NT2/D1 (cell line): ENCODE data around the gene DTNB.

ENCODE experiments used
- DNase-seq: peaks from one replicate; pipeline ENCODE4 v3.0.0-alpha.2; 2011; ENCODE audit warnings: low read depth, low spot score
- H3K27me3 ChIP-seq: 2 replicates; pipeline ENCODE4 v1.6.0; 2011; ENCODE audit warnings: mild to moderate bottlenecking; ENCODE audit not compliant: insufficient read length, insufficient read depth
- H3K36me3 ChIP-seq: 2 replicates; pipeline ENCODE4 v1.6.1; 2011; ENCODE audit warnings: mild to moderate bottlenecking, low read length, mixed read lengths; ENCODE audit not compliant: insufficient read depth, insufficient read length
- H3K4me1 ChIP-seq: 2 replicates; pipeline ENCODE4 v1.5.1; 2011; ENCODE audit not compliant: insufficient read depth, insufficient read length
- H3K4me3 ChIP-seq: 2 replicates; pipeline ENCODE4 v1.5.1; 2011; ENCODE audit warnings: low read depth; ENCODE audit not compliant: insufficient read length
- H3K9ac ChIP-seq: 2 replicates; pipeline ENCODE4 v1.6.0; 2011; ENCODE audit warnings: low read depth; ENCODE audit not compliant: insufficient read length
- H3K9me3 ChIP-seq: 2 replicates; pipeline ENCODE4 v1.5.1; 2011; ENCODE audit warnings: mild to moderate bottlenecking, low read length; ENCODE audit not compliant: insufficient read depth
- SUZ12 ChIP-seq: IDR thresholded peaks from 2 replicates; pipeline ENCODE4 v1.6.1; 2011; ENCODE audit not compliant: insufficient read length, insufficient read depth; ENCODE audit errors: extremely low read depth
- YY1 ChIP-seq: IDR thresholded peaks from 2 replicates; pipeline ENCODE4 v1.6.1; 2011; ENCODE audit not compliant: insufficient read length, insufficient read depth
- ZNF274 ChIP-seq: IDR thresholded peaks from 2 replicates; pipeline ENCODE4 v1.6.1; 2011; ENCODE audit warnings: mild to moderate bottlenecking, low read depth, low read length

Gene DTNB

DNA sequence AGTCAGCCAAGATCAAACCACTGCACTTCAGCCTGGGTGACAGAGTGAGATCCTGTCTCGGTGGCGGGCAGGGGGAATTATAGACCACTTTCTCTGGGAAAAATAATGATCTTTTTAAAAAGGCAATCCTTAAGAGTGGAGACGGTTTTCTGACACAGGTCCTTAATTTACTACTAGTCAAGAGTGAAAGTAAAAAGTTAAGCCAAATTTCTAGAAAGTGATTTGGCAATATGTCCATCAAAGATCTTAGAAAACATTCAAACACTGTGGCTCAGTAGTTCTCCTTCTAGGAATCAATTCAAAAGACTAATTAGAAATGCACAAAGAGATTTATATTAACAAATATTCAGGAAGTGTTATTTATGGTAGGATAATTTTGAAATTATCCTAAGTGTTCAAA lies 183.2 kb downstream of the DTNB start:
- no peaks in the 10 kb centered on the region for H3K9me3 ChIP-seq
- no peak for DNase-seq
- H3K4me3 ChIP-seq: no peak overlapping the region
- no peaks in the 10 kb centered on the region for H3K27me3 ChIP-seq
- H3K36me3 ChIP-seq: no peaks in the 10 kb centered on the region
- TF ChIP-seq YY1: no peak
- no peak for TF ChIP-seq SUZ12
- TF ChIP-seq ZNF274: no peak
- no peak overlapping the region for H3K9ac ChIP-seq
- no peaks in the 10 kb centered on the region for H3K4me1 ChIP-seq

DNA sequence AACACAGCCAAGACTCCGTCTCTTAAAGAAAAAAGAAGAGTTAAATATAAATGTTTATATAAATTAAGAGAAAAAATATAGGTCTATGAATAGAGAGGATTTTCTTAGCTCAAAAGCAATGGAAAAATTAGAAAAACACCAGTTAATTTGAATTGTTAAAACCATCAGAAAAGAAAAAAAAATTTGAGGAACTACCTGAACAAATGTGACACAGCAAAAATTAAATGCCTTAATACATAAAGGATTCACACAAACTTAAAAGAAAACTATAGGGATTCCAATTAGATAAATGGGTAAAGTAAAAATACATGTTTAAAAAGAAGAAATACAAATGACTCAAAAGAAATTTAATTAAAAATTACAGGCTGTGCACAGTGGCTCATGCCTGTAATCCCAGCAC lies 183.7 kb downstream of the DTNB start:
- TF ChIP-seq YY1 (no peak), SUZ12 (no peak), ZNF274 (no peak)
- DNase-seq: no peak
- Histone ChIP-seq H3K27me3 (no peaks in the 10 kb centered on the region), H3K9me3 (no peaks in the 10 kb centered on the region), H3K4me3 (no peak overlapping the region), H3K36me3 (no peaks in the 10 kb centered on the region), H3K4me1 (no peaks in the 10 kb centered on the region), H3K9ac (no peak overlapping the region)

DNA sequence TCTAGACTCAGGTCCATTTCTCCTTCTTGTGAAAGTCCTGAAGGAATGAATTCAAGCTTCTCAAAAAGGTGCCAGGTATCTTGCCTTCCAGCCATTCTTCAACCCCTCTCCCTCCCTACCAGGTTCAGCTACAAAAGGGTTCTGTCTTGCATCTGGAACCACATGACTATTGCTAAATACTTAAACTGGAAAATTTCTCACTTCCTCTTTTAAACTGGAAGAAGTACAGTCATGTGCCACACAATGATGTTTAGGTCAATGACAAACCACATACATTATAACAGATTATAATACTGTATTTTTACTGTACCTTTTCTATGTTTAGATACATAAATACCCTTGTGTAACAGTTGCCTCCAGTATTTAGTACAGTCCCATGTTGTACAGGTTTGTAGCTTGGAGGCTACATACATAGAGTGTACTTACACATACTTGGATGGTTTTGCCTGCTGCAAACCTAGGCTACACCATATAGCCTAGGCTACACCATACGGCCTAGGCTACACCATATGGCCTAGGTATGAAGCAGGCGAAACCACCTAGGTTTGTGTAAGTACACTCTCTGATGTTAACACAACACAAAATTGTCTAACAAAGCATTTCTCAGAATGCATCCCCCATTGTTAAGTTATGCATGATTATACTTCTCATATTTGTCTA lies 189.6 kb downstream of the DTNB start:
- Histone ChIP-seq H3K4me3 (no peak overlapping the region), H3K27me3 (no peaks in the 10 kb centered on the region), H3K36me3 (no peaks in the 10 kb centered on the region), H3K9me3 (no peaks in the 10 kb centered on the region), H3K4me1 (no peaks in the 10 kb centered on the region), H3K9ac (no peak overlapping the region)
- no peak for DNase-seq
- TF ChIP-seq SUZ12 (no peak), YY1 (no peak), ZNF274 (no peak)

DNA sequence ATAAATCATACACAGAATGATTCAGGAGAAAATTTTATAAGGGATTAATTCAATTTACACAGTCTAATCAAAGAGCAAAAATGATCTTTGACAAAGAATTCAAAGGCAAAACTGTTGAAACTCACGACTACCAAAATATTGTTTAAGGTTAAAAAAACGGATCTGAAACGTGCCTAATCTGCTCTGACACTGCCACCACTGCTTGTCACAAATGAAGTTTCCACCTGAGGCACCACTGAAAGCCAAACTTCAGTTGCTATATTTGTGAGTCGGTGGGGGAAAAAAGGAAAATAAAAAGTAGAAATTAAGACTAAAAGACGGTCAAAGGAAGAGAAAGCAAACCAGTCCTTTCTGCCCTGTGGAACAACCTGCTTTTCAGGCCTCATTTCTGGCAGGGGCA lies 191.0 kb downstream of the DTNB start:
- H3K9me3 ChIP-seq: no peaks in the 10 kb centered on the region
- H3K9ac ChIP-seq: no peak overlapping the region
- no peaks in the 10 kb centered on the region for H3K4me1 ChIP-seq
- DNase-seq: no peak
- no peak overlapping the region for H3K4me3 ChIP-seq
- no peaks in the 10 kb centered on the region for H3K36me3 ChIP-seq
- TF ChIP-seq SUZ12 (no peak), ZNF274 (no peak), YY1 (no peak)
- H3K27me3 ChIP-seq: no peaks in the 10 kb centered on the region

DNA sequence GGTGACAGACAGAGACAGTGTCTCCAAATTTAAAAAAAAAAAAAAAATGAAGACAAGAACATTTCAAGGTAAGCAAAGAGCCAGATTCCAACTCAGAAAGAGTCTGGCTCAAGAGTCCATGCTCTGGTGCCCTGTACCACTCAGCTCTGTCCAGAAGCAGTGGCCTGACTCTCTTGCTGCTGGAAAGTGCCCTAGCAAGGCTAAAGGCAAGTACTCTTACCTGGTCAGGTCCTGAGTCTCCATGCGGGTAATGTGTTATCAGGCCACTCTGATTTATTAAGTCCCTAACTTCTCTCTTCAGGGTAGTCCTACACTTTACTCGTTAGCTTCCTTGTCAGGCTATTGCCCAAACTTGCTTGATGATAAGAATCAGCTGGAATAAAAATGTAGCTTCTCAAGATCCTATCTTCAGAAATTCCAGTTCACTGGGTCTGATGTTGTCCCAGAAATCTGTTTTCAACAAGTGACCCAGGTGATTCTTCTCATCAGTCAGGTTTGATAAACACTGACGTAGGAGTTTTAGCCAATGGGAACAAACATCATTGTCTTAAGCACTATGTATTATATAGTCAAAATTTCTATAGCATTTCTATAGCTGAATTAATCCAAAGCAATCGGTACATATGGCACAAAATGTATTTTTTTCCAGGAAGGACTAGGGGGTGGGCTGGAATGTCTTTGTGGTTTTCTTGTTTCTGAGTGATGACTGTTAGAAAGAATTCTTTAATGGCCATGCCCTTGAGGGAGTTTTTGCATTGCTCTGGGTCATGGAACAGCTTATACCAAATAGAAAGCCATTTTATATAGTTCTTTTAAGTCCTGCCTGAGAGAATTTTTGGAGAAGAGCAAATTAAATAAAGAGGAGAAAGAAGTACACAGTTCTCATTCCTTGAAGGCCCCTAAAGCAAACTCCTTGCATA lies 191.7 kb downstream of the DTNB start:
- no peak overlapping the region for H3K4me3 ChIP-seq
- no peak overlapping the region for H3K9ac ChIP-seq
- H3K4me1 ChIP-seq: no peaks in the 10 kb centered on the region
- no peaks in the 10 kb centered on the region for H3K9me3 ChIP-seq
- DNase-seq: no peak
- H3K36me3 ChIP-seq: no peaks in the 10 kb centered on the region
- H3K27me3 ChIP-seq: no peaks in the 10 kb centered on the region
- TF ChIP-seq SUZ12 (no peak), ZNF274 (no peak), YY1 (no peak)

- H3K27me3 ChIP-seq: no peaks in the 10 kb centered on the region
- no peaks in the 10 kb centered on the region for H3K4me1 ChIP-seq
- no peak for DNase-seq
- no peak overlapping the region for H3K9ac ChIP-seq
- peaks cover 9% of the 10 kb centered on the region; the same call in 1 of the 2 replicates for H3K9me3 ChIP-seq
- TF ChIP-seq YY1: no peak
- no peak for TF ChIP-seq ZNF274
- TF ChIP-seq SUZ12: no peak
- no peaks in the 10 kb centered on the region for H3K36me3 ChIP-seq
- no peak overlapping the region for H3K4me3 ChIP-seq
Observed at GRCh38 chr2:25480561-25480960, 192.8 kb downstream of the DTNB start.

- peaks cover 16% of the 10 kb centered on the region; the same call in 1 of the 2 replicates for H3K9me3 ChIP-seq
- no peak overlapping the region for H3K4me3 ChIP-seq
- no peaks in the 10 kb centered on the region for H3K27me3 ChIP-seq
- no peaks in the 10 kb centered on the region for H3K36me3 ChIP-seq
- DNase-seq: no peak
- no peaks in the 10 kb centered on the region for H3K4me1 ChIP-seq
- H3K9ac ChIP-seq: no peak overlapping the region
- TF ChIP-seq YY1 (no peak), SUZ12 (no peak), ZNF274 (no peak)
Observed at GRCh38 chr2:25479761-25480160, 193.6 kb downstream of the DTNB start.
